Measurements from ENCODE around the gene NAB1.
"Not testable (repeated sequence)": the region's sequence is repeated elsewhere in the genome, so short reads cannot be mapped to it uniquely, and the experiment has no call there.

NAB1 gene

DNA sequence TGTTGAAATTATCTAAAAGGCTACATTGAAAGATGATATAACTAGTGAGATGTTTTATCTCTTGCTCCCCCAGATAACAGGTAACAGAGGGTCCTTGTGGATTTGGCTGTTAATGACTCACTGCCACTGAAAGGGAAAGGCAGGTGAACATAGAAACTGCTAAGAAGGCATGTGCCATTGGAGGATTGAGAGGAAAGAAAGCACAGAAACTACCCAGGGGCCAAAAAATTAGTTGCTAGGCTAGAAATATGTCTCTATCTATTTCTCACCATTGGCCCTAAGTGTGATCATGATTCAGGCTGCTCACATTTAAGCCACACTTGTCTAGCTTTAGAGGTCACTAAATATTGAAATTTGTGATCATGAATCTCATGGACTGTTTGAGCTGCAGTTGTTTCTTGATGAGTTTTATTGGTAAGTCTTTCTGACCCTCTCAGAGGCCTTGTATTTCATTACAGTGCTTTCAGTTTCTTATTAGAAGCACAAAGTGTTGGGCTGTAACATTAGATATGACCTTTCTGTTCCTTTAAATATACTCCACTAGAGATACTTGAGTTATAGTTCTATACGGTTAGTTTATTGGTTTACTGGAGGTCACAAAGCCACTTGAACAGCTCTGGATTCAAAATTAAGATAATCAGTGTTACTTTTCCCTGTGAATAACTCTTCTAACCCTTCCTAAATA is 26.2 kb downstream of the NAB1 start:
- DNase-seq: no peak

DNA sequence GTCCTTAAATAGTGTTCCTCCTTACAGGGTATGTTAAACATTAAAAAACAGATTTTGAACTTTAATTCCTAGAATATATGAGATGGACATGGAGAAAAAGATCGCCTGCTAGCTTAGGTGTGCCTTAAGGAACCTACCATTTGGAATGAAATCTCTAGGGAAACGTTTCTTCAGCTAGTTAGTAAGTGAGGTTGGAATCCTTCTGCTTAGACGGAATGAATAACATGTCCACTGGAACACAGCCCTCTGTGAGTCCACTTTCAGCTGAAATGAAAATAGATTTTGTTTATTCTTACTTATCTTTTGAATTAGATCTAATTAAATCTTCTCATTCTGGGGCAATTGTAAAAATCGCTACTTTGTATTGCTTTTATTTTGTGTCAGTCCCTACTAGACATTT is 28.4 kb downstream of the NAB1 start:
- DNase-seq: no peak

DNA sequence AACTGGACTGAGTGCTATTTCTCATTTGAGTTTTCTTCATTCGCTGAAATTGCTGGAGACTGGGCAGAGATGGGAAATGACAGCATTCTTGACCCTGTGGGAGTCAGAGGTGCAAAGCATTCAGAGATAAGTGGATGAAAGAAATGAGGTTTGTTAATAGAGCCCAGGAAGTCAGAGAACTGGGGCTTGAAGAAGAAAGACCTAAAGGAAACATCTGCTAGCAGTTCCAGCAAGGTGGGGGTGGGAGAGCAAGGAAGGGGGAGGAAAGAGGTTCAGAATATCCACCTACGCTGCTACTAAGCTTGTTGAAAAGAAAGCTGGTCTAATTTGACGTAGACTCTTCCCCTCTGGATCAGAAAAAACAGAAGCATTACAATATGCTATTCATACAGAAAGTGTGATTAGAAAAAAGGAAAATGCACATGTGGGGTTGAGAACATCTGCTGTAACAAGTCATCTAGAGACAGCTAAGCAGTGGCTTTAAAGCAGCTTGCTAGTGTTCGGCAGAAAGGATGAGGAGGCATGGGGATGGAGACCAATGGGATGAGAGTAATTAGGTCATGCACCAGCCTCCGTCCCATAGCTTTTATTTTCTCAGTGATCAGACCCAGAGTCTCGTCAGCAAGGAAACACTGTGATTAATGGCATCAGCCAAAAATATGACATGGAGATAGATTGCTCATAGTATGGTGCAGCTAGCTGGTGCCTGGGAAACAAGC is 29.7 kb downstream of the NAB1 start:
- DNase-seq: no peak

DNA sequence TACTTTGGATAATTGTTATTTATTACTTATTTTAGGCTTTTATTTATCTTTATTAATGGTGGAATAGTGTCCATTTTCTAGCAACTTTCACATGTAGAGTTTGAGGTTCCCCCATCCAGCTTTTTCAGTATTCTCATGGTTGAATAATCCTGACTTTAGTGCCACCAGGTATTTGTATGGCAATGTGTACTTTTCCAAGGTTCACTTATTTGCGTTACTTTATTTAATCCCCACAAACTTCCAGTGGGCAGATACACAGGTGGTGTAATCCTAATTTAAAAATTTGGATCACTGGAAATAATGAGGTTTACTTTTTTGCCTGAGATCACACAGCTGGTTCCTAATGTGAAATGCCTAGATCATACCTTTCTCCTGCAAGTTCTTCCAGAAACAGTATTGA is 30.5 kb downstream of the NAB1 start:
- no peak for DNase-seq

DNA sequence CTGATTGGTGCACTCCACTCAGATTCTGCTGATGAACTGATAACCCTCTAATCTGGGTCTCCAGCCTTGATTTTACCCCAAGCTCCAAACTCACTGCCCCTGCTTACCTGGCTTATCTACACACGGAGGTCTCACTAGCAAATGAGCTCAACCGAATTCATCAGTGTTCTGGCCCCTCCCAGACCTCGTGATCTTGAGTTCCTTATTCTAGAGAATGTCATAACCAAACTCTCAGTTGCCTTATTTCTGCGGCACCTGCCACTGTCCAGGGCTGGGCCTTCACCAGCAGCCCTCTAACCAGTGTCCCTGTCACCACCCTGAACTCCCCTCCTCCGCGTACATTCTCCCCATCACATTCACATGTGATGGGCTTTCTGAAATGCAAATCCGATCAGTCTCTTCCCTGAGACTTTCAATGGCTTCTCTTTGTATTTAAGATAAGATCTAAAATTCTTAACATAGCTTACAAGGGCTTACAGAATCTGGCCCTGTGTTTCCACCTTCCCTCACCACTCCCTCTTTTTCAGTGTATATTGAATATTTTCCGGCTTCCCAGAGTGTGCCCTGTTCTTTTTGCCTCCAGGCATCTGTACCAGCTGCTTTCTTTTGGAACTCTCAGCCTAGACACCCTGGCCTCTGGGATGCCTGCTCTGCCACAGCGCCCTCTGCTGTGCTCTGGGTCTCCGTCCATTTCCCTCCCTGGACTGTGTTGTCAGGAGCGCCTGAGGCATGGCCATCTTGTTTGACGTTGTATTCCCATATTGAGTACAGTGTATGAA is 31.1 kb downstream of the NAB1 start:
- DNase-seq: peak; percentile 38

DNA sequence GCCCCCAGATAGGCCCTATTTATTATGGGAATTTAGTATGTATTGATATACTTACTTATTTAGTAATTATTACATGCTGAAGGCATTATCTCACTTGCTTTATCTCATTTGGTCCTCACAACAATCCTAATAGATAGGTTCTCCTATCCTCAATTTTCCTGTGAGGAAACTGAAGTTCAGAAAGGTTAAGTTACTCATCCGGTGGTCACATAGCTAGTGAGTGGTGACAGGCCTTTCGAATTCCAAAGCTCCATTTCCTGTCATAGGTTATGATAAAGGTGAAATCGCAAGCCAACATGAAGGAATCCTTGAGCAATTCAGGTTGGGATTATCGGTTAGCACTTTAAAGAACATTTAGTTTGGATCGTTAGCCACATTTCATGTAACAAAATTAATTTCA is 33.3 kb downstream of the NAB1 start:
- DNase-seq: no peak

DNA sequence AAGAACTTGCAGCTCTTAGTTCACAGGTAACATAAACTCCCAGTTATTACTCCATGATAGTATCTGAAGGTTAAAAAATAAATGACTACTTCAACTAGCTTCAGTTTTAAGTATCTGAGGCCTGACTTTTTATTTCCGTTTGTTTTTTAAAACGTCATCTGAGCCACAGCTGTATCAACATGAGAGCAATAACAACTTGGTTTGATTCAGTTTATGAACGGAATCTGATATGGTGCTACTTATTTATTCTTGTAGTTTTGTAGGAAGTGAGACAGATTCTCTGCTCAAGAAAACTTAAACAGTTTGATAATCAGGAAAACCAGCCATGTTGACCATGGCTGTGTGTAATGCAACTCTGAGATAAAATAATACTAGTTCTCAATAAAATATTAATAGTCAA is 34.9 kb downstream of the NAB1 start:
- DNase-seq: no peak

DNA sequence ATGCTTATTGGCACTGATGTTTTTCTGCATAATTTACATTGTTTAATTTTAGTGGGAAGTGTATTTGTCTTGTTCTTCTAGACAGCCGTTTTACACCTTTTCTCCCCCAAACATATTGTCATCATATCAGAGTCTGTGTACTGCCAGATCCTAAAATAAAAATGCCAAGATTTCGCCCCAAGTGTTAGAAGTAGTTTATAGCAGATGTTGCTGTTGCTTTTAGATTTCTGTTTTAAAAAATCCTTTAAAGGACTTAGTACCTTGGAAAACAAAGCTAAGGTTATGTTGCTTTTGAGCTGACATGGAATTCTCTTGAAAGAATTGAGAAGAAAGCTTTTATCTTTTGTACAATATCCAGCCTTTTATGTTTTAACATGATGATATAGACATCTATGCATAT is 36.0 kb downstream of the NAB1 start:
- no peak for DNase-seq

DNA sequence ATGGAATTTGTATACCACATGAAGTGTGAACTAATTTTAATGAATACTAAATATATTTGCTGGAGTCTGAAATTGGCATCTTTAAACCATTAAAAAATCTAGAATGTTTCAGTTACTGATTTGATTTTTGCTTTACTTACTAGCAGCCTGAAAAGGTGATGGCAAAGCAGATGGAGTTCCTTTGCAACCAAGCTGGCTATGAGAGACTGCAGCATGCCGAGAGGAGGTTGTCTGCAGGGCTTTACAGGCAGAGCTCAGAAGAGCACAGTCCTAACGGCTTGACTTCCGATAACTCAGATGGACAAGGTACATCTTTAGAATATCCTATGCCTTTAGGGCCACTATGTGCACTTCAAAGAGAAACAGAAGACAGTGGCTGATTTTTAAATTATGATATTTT is 36.5 kb downstream of the NAB1 start:
- DNase-seq: no peak

DNA sequence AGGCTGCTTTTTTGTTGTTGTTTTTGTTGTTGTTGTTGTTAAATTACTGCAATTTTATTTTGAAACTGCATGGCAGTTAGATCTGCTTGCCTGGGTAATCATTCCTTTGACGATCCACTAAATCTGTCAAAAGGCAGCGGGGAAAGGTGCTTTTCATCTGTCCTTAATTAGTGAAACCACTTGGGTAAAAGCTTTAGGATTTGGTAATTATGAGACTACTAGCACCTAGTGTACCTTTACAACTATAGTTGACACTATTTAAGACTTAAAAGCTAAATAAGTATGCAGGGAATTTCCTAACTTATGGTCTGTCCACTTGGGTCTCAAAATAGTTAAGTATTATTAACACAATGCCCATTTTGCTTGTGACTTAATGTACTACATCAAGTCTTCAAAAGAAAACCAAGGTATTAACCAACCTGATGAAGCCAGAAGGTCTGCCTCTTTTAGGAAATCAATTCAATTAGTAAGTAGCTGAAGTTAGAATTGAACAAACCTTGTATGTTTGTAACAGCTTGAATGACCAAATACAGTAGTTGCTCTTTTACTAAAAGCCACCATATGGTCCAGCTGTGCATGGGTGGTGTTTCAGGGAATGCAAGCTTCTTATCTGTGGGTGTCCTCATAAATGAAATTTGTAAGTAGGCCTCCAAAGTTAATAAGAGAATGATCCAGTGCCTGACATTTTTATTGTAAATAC is 44.8 kb downstream of the NAB1 start:
- no peak for DNase-seq

DNA sequence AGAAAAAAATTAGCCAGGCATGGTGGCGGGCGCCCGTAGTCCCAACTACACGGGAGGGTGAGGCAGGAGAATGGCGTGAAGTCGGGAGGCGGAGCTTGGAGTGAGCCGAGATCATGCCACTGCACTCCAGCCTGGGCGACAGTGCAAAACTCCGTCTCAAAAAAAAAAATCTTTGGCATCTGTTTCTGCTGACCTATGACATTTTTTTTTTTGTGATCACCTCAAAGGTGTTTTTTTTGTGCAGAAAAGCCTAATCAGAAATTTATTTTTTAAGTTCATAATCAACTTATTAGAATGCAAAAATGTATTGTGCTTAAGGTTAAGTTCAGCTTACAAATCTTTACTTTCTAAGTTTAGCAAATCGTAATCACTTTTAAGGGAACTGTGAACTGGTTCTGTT is 45.6 kb downstream of the NAB1 start:
- DNase-seq: no peak

DNA sequence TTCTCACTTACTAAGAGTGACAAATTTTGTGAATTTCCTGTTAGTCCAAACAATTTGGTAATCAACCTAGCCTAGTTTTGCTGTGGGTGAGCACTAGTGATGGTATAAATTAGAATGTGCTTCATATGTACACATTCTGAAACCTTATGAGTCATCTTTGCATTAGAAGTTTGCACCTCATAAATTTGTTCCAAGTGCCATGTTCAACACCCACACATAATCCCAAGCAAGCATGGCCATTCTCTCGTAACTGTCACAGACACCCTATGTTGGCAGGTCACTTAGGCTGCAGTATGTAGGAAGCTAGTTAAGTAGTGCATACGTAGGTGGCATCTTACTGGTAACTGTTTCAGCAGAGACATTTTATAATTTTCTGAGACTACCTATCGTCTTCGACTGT is 46.9 kb downstream of the NAB1 start:
- DNase-seq: no peak

DNA sequence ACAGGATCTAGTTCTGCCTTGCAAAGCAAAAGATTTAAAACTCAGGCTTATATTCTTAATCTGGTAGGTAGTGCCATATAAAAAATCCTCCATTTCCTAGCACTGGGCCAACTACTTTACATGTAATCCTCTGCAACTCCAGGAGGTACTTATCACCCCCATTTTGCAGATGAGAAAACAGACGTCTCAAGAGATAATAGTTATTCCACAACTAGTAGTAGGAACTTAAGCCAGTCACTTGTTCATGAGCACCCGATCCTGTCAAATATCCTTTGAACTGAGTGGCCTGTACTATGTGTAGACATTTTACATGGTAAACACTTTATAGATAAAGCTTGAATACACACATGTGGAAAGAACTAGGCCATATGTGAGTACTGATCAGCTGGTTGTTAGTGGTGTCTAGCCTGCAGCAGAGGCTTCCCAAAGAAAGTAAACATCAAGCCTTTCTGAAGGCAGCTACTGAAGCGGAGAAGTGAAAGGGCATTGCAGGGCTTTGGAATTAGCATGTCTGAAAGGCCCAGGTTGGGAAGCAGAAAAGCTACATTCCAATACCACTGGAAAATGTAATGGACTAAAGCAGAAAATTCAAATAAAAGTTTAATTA is 48.0 kb downstream of the NAB1 start:
- DNase-seq: no peak

DNA sequence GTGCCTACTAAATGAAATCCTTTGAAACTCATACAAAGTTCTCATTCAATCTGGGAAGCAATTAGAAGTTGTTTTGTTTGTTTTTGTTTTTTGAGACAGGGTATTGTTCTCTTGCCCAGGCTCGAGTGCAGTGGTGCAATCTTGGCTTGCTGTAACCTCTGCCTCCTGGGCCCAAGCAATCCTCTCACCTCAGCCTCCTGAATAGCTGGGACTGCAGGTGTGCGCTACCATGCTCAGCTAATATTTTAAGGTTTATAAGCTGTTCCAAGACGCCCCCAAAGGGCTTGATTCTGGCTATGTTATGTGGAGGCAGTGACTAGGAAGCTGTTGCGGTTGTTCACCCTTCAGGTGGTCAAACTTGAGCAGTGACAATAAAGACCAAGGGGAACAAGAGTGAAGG is 48.5 kb downstream of the NAB1 start:
- no peak for DNase-seq

DNA sequence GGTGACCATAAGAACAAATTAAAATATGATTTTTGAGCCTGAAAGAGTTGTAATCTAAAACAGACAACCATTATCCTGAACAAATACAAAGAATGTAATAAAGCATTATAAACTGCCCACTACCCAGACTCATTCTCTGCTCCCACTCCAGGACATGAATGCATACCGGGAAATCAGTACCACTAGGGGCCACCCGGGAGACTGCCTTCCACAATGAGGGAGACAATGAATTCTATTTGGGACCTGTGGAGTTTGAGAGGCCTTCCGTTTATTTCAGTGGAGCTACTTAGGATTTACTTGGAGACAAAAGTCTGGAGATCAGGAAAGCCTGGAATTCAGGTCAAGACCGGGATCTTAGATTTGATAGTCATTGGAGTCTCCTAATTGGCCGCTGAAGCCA is 50.0 kb downstream of the NAB1 start:
- DNase-seq: no peak

DNA sequence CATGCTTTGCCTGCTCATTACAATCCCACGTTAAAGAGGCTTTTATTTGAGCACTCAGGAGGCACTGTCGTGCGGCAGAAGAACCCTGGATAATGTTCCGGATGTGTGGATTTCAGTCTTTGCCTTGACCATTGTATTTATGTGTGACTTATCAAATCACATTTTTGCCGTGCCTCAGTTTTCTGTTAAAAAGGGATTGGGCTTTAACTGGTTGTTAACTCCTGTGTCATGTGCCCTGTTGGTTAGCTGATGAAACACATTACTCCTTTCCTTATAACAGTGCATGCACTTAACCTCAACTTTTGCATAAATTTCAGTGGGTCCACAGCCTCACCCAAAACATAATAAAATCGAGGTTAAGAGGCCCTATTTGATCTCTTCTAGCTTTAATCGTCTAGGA is 52.7 kb downstream of the NAB1 start:
- DNase-seq: no peak

DNA sequence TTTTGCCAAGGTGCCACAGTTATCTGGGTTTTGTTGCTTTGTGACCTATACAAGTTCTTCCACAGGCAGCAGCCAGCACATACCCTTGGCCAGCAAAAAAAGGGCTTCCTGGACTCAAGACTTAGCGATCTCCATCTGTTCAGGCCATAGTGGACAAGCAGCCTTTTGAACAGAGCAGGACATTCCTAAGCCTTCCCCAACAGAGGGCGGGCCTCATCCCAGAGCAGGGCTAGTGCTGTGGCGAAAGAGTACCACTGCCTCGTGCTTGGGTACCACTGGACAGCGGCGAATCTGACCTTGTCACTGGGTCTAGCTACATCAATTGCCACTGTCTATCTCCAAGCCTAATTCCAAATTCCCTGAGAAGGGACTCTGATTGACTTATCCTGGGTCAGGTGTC is 56.4 kb downstream of the NAB1 start:
- DNase-seq: no peak

DNA sequence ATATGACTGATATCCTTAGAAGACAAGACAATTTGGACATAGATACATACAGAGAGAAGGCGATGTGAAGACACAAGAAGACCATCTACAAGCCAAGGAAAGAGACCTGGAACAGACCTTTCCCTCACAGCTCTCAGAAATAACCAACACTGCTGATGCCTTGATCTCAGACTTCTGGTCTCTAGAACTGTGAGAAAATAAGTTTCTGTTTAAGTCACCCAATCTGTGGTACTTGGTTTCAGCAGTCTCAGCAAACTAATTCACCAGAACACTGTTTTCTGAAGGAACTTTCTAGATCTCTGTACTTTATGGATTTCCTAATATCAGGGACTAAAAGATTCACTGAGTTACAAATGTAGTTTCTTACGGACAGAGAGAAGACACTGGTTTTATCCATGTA is 58.8 kb downstream of the NAB1 start:
- DNase-seq: no peak

DNA sequence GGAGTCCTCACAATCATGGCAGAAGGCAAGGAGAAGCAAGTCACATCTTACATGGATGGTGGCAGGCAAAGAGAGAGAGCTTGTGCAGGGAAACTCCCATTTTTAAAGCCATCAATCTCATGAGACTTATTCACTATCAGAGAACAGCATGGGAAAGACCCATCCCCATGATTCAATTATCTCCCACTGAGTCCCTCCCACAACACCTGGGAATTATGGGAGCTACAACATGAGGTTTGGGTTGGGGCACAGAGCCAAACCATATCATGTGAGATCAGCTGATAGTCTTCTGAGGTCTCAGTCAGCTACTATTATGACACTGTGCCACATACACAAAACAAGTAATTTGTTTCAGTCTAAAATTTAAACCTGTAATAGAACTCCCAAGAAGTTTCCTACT is 59.8 kb downstream of the NAB1 start:
- DNase-seq: not testable (repeated sequence)

DNA sequence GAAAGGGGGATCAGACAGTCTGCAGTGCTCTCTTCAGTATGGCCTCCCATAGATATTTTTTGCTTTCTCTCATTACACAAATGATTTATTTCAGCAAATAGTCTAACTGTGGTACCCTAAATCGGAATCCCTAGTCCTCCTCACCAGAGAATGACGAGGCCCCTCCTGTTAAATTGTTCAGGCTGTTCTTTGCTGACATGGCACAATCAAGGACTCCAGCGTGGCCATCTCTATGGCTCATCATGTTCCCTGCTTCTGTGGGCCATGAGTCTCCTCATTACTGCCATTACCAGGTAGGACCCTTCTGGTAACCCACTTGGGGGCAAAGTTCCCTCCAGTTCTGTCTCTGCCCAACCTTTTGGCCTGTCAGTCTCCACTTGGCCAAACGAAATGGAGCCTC is 62.2 kb downstream of the NAB1 start:
- DNase-seq: no peak

DNA sequence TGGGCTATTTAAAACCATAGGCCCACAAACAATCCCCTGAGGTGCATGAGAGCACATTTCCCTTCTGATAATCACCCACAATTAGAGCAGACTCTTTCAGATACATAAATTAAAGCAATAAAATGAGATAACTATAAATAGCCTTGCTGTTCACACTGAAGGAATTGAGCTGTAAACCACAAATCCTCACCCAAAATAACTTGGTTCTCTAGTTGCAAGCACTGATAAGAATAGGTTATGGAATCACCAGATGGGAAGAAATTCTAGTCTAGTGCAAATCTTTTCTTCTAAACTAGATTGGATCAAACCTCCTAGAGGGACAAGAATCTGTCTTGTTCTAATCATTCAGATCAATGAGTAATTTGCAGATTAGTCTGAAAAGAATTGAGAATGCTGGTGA is 64.6 kb downstream of the NAB1 start:
- DNase-seq: no peak

DNA sequence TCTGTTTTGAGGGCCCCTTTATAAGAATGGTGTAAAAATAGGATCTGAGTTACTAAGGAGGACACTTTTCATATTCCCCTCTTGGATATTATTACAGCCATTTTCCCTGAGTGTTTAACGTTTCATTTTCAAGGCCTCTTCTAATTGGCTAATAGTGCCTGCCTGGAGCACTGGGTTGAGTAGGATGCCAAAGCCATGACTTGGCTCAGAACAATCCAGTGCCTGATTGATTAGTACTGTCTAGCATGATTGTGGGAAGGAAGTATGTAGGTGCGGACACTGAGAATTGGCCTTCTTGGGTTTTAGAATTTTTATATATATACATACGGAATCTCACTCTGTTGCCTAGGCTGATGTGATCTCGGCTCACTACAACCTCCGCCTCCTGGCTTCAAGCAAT is 66.1 kb downstream of the NAB1 start:
- DNase-seq: no peak

DNA sequence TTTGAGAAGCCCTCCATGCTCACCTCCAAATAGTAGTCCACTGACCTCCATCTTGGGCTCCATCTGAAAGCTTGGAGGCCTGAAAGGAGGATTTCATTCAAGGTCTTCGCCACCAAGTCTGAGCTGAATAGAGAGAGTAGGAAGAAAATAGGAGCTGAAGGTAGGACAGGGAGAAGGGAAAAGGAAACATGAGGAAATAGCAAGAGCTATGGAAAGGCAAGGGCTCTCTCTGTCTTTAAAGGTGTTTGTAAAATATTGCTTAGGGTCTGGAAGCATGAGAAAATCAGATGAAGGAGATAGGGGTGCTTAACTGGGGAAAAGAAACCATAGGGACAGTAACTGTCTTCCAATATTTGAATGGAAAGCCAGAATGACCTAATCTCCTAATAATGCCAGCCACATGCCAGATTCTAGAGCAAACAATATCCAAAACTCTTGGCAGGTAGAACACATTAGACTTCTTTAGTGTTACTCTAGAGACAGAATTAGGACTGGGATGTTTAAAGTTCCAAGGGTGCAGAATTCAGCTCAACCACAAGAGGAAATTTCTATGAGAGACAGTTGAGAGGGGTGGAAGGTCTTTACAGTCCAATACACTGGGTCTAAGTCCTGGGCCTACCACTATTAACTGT is 67.4 kb downstream of the NAB1 start:
- DNase-seq: no peak
